MM.1S (cell line): ENCODE results near the gene PIP5K1C.

ENCODE experiments used
- DNase-seq: peaks from one replicate; pipeline ENCODE4 v3.0.0-alpha.2; 2015
- H2AFZ ChIP-seq: fragments of 300-600 bp; sonication (generic); 2 replicates; pipeline ENCODE4 v1.6.0; 2016; ENCODE audit warnings: antibody characterized with exemption, low read length
- H3F3A ChIP-seq: fragments of 300-600 bp; sonication (generic); 2 replicates; pipeline ENCODE4 v1.6.1; 2016; ENCODE audit warnings: mild to moderate bottlenecking, antibody characterized with exemption, low read length, moderate library complexity, mixed read lengths; ENCODE audit not compliant: insufficient read depth
- H3K27ac ChIP-seq: fragments of 300-600 bp; sonication (generic); 2 replicates; pipeline ENCODE4 v1.5.1; 2016; ENCODE audit warnings: mild to moderate bottlenecking, low read length
- H3K27me3 ChIP-seq: fragments of 300-600 bp; sonication (generic); replicated peaks from 2 replicates; pipeline ENCODE4 v1.6.0; 2016; ENCODE audit warnings: low read length; ENCODE audit not compliant: insufficient read depth
- H3K36me3 ChIP-seq: fragments of 300-600 bp; sonication (generic); replicated peaks from 2 replicates; pipeline ENCODE4 v1.6.1; 2016; ENCODE audit warnings: mild to moderate bottlenecking, low read length, mixed read lengths; ENCODE audit not compliant: insufficient read depth
- H3K4me1 ChIP-seq: fragments of 300-600 bp; sonication (generic); 2 replicates; pipeline ENCODE4 v1.6.1; 2016; ENCODE audit warnings: low read length, mixed read lengths
- H3K4me2 ChIP-seq: fragments of 300-600 bp; sonication (generic); 2 replicates; pipeline ENCODE4 v1.6.0; 2016; ENCODE audit warnings: low read depth, low read length
- H3K4me3 ChIP-seq: fragments of 300-600 bp; sonication (generic); 2 replicates; pipeline ENCODE4 v1.5.1; 2016; ENCODE audit warnings: low read length, mixed read lengths
- H3K79me2 ChIP-seq: fragments of 300-600 bp; sonication (generic); 2 replicates; pipeline ENCODE4 v1.6.1; 2016; ENCODE audit warnings: mixed run types, low read length, mixed read lengths
- H3K9ac ChIP-seq: fragments of 300-600 bp; sonication (generic); 2 replicates; pipeline ENCODE4 v1.6.1; 2016; ENCODE audit warnings: low read length, mixed read lengths
- H3K9me2 ChIP-seq: fragments of 300-600 bp; sonication (generic); replicated peaks from 2 replicates; pipeline ENCODE4 v1.6.1; 2016; ENCODE audit warnings: mild to moderate bottlenecking, low read length, mixed read lengths; ENCODE audit not compliant: insufficient read depth
- H3K9me3 ChIP-seq: fragments of 300-600 bp; sonication (generic); replicated peaks from 2 replicates; pipeline ENCODE4 v1.6.1; 2016; ENCODE audit warnings: mild to moderate bottlenecking, low read length, mixed read lengths; ENCODE audit not compliant: insufficient read depth
- H4K20me1 ChIP-seq: fragments of 300-600 bp; sonication (generic); 2 replicates; pipeline ENCODE4 v1.6.1; 2016; ENCODE audit warnings: mild to moderate bottlenecking, low read length, moderate library complexity, mixed read lengths; ENCODE audit not compliant: insufficient read depth
- EZH2 ChIP-seq: fragments of 300-600 bp; sonication (generic); optimal IDR thresholded peaks from 2 replicates; pipeline ENCODE3; 2017; ENCODE audit warnings: low read depth, mild to moderate bottlenecking, antibody characterized with exemption, low read length, mixed read lengths
- EZH2phosphoT487 ChIP-seq: fragments of 300-600 bp; sonication (generic); IDR thresholded peaks from 2 replicates; pipeline ENCODE4 v1.6.1; 2018; ENCODE audit warnings: antibody characterized with exemption, low read length
- TF ChIP-seq, protein P1 (sequence below): fragments of 300-600 bp; sonication (generic); IDR thresholded peaks from 2 replicates; pipeline ENCODE4 v1.5.1; 2016; ENCODE audit warnings: antibody characterized with exemption, low read length, mixed read lengths

Gene PIP5K1C

GRCh38 chr19:3712663-3713611 is 12.7 kb upstream of the PIP5K1C start:
- Histone ChIP-seq H3K27ac (no peak overlapping the region), H2AFZ (0 out of 2 replicates have a peak overlapping the region, but pooled peaks have one; percentile 23)

GRCh38 chr19:3710265-3710812 is 10.1 kb upstream of the PIP5K1C start:
- no peak for TF ChIP-seq EZH2phosphoT487
- TF ChIP-seq EZH2 = no peak
- TF ChIP-seq, protein P1, sequence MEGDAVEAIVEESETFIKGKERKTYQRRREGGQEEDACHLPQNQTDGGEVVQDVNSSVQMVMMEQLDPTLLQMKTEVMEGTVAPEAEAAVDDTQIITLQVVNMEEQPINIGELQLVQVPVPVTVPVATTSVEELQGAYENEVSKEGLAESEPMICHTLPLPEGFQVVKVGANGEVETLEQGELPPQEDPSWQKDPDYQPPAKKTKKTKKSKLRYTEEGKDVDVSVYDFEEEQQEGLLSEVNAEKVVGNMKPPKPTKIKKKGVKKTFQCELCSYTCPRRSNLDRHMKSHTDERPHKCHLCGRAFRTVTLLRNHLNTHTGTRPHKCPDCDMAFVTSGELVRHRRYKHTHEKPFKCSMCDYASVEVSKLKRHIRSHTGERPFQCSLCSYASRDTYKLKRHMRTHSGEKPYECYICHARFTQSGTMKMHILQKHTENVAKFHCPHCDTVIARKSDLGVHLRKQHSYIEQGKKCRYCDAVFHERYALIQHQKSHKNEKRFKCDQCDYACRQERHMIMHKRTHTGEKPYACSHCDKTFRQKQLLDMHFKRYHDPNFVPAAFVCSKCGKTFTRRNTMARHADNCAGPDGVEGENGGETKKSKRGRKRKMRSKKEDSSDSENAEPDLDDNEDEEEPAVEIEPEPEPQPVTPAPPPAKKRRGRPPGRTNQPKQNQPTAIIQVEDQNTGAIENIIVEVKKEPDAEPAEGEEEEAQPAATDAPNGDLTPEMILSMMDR = no peak
- Histone ChIP-seq H2AFZ (no peak overlapping the region), H3K27me3 (peaks cover 56% of the 10 kb centered on the region), H3K9me3 (no peaks in the 10 kb centered on the region), H3K4me2 (no peak overlapping the region), H3K9ac (no peak overlapping the region), H3K4me1 (peaks cover 20% of the 10 kb centered on the region), H4K20me1 (no peaks in the 10 kb centered on the region), H3K9me2 (no peaks in the 10 kb centered on the region), H3F3A (peaks cover 9% of the 10 kb centered on the region; the same call in 1 of the 2 replicates), H3K27ac (no peak overlapping the region), H3K79me2 (no peaks in the 10 kb centered on the region), H3K36me3 (no peaks in the 10 kb centered on the region), H3K4me3 (no peak overlapping the region)
- DNase-seq = no peak

More at GRCh38 chr19:3712663-3713611, 12.7 kb upstream of the PIP5K1C start:
- Histone ChIP-seq H3K9me2 (no peaks in the 10 kb centered on the region), H3K79me2 (no peaks in the 10 kb centered on the region), H3K9me3 (no peaks in the 10 kb centered on the region), H3K4me2 (no peak overlapping the region), H3K4me1 (peaks cover 16% of the 10 kb centered on the region), H3K4me3 (no peak overlapping the region), H3K9ac (no peak overlapping the region), H4K20me1 (no peaks in the 10 kb centered on the region), H3K36me3 (no peaks in the 10 kb centered on the region), H3F3A (peaks cover 6% of the 10 kb centered on the region; the same call in 1 of the 2 replicates), H3K27me3 (peaks cover 70% of the 10 kb centered on the region)
- no peak for DNase-seq
- TF ChIP-seq, protein P1 = no peak
- TF ChIP-seq EZH2 = no peak
- 0 out of 2 replicates have a peak, but pooled peaks have one; percentile 24 for TF ChIP-seq EZH2phosphoT487

DNA sequence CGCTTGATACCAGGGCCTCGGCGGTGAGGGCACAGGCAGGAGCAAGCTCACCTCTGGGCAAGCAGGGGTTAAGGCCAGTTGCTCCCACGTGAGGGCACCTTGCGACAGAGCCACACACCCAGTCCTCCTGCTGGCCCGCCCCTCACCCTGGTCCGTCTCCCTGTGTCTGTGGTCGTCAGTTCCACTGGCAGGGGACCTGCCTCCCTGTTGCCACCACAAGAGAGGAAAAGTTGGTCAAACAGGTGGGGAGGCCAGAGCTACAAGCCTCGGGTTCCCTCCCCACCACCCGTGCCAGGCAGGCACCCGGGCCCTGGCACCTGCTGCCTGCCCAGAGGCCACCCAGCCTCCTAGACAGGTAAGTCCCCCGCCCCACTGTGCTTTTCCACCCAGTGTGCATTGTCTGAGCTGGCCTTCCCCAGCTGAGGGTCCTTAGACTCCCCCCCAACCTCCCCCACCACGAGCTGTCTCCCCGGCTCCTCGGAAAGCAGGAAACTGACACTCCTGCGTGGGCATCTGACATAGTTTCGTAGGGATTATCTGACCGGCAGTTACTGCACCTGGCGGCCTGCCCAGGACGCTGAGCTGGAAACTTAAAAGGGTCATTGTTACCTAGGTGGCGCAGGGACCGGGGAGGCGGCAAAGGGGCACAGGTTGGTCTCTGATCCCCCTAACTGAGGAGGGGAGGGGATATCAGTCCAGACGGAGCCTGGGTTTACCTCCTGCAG is 8.1 kb upstream of the PIP5K1C start, which contains the start of gene TJP3:
TJP3 (plus strand) TSS at position 178 of the 725 bp plus-strand sequence. CDS start 20,049 bp downstream, outside the sequence.
- H3K9me3 ChIP-seq = no peaks in the 10 kb centered on the region
- H3K9me2 ChIP-seq = no peaks in the 10 kb centered on the region

More for the DNA sequence above, 8.1 kb upstream of the PIP5K1C start, which contains the start of gene TJP3:
- H3K4me2 ChIP-seq = peak within 1 kb of the TSS; percentile 83
- peak within 1 kb of the TSS; percentile 42 for H3K4me3 ChIP-seq
- H3K27me3 ChIP-seq = peaks cover 47% of the 10 kb centered on the region
- H3K36me3 ChIP-seq = no peaks in the 10 kb centered on the region
- H3F3A ChIP-seq = peaks cover 9% of the 10 kb centered on the region; the same call in 1 of the 2 replicates
- no peak within 1 kb of the TSS for H3K9ac ChIP-seq
- peak within 1 kb of the TSS; percentile 29; the same call in 1 of the 2 replicates for H3K27ac ChIP-seq
- H3K4me1 ChIP-seq = peaks cover 20% of the 10 kb centered on the region
- TF ChIP-seq EZH2 = no peak
- TF ChIP-seq, protein P1 = peak; percentile 23; the same call in 1 of the 2 replicates
- peak; percentile 58 for DNase-seq
- no peaks in the 10 kb centered on the region for H4K20me1 ChIP-seq
- no peaks in the 10 kb centered on the region for H3K79me2 ChIP-seq
- peak within 1 kb of the TSS; percentile 25 for H2AFZ ChIP-seq
